ENCODE results near the gene MCM10. TPM values are rescaled to one million over a fixed set of nuclear protein-coding genes. Genes with fewer than 3 reads are reported as not detected.

MCM10 gene
- total RNA-seq, 4 donors from 2014 or later = 0.41 to 0.75 (median 0.62) TPM

GRCh38 chr10:13257621-13258140 lies 96.3 kb downstream of the MCM10 start:
- H3K4me1 ChIP-seq = no peaks in the 10 kb centered on the region
- H3K27ac ChIP-seq = no peak overlapping the region
- no peaks in the 10 kb centered on the region for H3K9me3 ChIP-seq
- intact Hi-C loops (cut with DNase I; ENCODE audit: low total_unique reads) = no loop called here
- no peaks in the 10 kb centered on the region for H3K27me3 ChIP-seq
- no peaks in the 10 kb centered on the region for H3K36me3 ChIP-seq
- no peak for TF ChIP-seq CTCF (IDR thresholded peaks at IDR 0.05)
- TF ChIP-seq POLR2AphosphoS5 (IDR thresholded peaks at IDR 0.05) = no peak
- no peak for TF ChIP-seq POLR2A (IDR thresholded peaks at IDR 0.05)
- TF ChIP-seq EP300 (IDR thresholded peaks at IDR 0.05; ENCODE audit: low read depth) = no peak
- DNase-seq = no peak
- 77 to 86% methylated on average over 5 of the region's 5 CpGs for WGBS, 2 donors (ENCODE audit: low coverage in 1 of 2)
- H3K4me3 ChIP-seq = no peak overlapping the region
- in situ Hi-C loops (cut with MboI; ENCODE audit: low pct_ligation_motif_present in 1 of 4, low pct_unique_long_range_greater_than_20kb in 1 of 4, low sequenced_read_pairs in 3 of 4) = no loop called here

Small RNAs within 50 kb of the gene (small RNA-seq; reads per million reads assigned to genes)
- 0 reads per million in 4 donors for gene RNU6-6P

Other genes with a start within 250 kb of the MCM10 start
- 1 to 10 TPM in 2 of 4 donors, under 1 TPM in 2; 0.75 to 2.2 (median 1.3) TPM for gene CCDC3, start 159.8 kb upstream of the MCM10 start, total RNA-seq
- 10 to 100 TPM; 39.2 to 74.8 (median 66.3) TPM for gene OPTN, start 61.4 kb upstream of the MCM10 start, total RNA-seq
- gene UCMA, start 72.8 kb downstream of the MCM10 start, total RNA-seq = not detected
- gene PHYH, start 138.5 kb downstream of the MCM10 start, total RNA-seq = 10 to 100 TPM; 16.1 to 90.1 (median 49.2) TPM
- 10 to 100 TPM; 14.6 to 44.6 (median 28.5) TPM for gene SEPHS1, start 186.7 kb downstream of the MCM10 start, total RNA-seq